Measurements from ENCODE around the gene TTC24.
"Not testable (repeated sequence)": the region's sequence is repeated elsewhere in the genome, so short reads cannot be mapped to it uniquely, and the experiment has no call there.

The TTC24 gene

DNA sequence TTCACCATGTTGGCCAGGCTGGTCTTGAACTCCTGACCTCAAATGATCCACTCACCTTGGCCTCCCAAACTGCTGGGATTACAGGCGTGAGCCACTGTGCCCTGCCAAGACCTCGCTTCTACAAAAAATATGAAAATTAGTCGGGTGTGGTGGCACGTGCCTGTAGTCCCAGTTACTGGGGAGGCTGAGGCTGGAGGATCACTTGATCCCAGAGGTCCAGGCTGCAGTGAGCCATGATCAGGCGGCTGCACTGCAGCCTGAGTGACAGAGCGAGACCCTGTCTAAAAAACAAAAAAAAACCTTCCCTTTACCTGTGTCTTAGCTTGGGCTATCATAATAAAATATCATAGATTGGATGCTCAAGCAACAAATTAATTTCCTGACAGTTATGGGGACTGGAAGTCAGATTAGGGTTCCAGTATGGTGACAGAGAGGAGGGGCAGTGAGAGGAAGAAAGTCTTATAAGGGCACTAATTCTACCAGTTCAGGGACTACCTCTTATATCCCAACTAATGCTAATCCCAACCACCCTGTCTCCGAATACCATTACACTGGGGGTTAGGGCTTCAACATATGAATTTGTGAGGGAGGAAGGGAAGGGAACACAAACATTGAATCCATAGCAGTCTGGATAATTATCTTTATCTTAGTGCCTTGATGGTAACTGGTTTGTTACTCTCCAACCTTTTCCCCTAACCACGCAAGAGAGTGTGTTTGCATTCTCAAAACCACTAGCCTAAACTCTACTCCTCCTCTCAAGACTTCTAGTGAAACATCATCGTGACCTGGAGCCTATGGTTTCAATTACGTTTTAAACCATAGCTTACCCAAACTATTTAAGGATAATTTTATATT, 11.0 kb downstream of the TTC24 start:
- no peak for DNase-seq

DNA sequence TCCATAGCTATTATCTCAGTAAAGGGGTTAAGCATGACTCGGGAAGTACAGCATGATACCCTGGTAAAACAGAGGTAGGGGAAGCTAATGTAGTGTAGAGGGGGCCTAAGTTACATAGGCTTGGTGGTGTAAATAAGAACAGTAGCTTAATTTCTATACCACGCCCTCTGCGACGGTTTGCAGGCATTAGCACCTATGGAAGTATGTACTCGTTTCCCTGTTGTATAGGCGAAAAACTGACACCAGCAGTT, 11.6 kb downstream of the TTC24 start:
- no peak for DNase-seq

DNA sequence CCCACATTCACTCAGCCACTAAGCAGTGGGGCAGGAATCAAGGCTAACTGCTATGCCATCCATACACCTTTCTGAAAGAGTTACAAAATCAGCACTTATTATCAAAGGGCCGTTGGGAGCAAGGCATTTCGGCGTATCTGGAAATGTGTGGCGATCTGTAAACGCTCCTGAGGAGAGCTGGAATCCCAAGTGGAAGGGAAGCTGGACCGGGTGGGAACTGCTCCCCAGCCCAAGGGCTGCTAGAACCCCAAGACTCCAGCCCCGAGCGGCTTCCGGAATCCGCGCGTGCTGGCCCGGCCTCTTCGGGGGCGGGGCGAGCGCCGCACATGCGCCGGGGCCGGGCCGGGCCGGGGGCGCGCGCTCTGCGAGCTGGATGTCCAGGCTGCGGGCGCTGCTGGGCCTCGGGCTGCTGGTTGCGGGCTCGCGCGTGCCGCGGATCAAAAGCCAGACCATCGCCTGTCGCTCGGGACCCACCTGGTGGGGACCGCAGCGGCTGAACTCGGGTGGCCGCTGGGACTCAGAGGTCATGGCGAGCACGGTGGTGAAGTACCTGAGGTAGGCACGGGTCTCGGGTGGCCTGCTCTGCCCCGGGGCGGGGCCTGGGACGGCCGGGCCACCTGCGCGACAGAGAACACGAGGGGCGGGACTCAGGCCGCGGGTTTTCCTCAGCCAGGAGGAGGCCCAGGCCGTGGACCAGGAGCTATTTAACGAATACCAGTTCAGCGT, 12.1 kb downstream of the TTC24 start, which contains the start of gene NAXE:
TSS of gene NAXE (plus strand) at position 345 of the 726 bp plus-strand sequence. CDS start at position 374, 29 bp downstream.
- peak; percentile 73 for DNase-seq

- DNase-seq = no peak
Measured at GRCh38 chr1:156592158-156592909, 12.8 kb downstream of the TTC24 start.

DNA sequence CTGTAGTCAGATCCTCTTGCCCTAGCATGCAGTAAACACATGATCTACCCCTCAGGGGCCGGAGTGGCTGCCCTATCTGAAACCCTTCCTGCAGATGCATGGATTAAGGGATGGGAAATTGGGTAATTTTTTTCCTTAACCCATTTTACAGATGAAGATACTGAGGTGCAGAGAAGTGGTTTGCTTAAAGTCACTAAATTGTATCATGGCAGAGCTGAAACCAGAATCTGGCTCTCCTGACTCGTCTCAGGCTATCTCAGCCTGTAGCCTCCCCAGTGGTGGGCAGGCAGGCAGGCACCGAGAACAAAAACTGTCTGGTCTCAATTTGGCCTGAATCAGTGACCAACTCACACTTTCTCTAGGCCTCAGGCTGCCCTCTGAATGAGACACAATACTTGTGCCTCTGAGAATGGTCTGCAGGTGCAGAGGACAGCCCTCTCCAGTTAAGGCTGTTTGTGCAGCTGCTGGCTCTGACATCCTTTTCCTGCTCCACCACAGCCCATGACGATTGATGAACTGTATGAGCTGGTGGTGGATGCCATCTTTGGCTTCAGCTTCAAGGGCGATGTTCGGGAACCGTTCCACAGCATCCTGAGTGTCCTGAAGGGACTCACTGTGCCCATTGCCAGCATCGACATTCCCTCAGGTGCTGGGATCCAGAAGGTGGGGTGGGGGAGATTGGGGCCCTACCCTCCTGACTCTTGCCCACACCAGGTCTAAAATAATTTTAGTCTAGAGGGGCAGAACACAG, 13.6 kb downstream of the TTC24 start:
- no peak for DNase-seq

- DNase-seq = no peak
Measured at GRCh38 chr1:156593661-156593989, 14.1 kb downstream of the TTC24 start.

DNA sequence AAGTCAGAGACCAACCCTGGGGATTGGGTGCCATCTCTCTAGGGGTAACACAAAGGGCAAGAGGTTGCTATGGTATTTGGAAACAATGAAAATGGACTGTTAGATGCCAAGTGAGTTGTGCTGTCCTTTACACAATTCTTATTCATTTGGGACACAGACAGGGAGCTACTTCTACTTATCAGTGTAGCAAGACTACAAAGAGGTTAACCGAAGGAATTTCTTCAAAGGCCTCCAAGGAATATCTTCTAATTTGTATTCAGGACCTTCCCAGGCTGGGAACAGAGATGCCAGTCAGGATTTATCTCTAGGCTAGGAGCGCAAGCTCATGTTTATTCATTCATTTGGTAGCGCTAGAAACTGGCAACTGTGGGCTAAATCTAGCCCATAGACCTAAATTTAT, 14.7 kb downstream of the TTC24 start:
- peak; percentile 13 for DNase-seq

- DNase-seq = no peak
Measured at GRCh38 chr1:156595016-156595415, 15.5 kb downstream of the TTC24 start.

- DNase-seq = no peak
Measured at GRCh38 chr1:156596426-156596825, 16.9 kb downstream of the TTC24 start.

GRCh38 chr1:156598125-156598524, 18.6 kb downstream of the TTC24 start:
- no peak for DNase-seq

GRCh38 chr1:156598731-156599432, 19.4 kb downstream of the TTC24 start:
- DNase-seq = no peak

DNA sequence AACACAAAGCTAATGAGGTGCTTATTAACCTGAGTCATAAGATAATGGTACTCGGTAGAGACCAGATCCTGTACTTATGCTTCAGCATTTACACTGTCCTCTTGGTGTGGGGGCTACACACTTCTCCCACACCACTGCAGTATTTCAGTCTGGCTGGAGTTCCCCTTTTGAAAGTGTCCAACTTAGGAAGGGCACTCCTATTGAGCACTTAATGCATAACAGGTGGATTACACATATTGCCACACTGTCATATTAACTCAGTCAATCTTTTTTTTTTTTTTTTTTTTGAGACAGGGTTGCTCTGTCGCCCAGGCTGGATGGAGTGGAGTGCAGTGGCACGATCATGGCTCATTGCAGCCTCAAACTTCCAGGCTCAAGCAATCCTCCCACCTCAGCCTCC, 20.3 kb downstream of the TTC24 start:
- no peak for DNase-seq

GRCh38 chr1:156600733-156601121, 21.2 kb downstream of the TTC24 start:
- no peak for DNase-seq

- peak; percentile 86 for DNase-seq
Measured at GRCh38 chr1:156601122-156601830, 21.8 kb downstream of the TTC24 start, which contains the start of gene GPATCH4. Gene GPATCH4 (minus strand): TSS chr1:156601479.

- DNase-seq = no peak
Measured at GRCh38 chr1:156601892-156602291, 22.4 kb downstream of the TTC24 start.

- peak; percentile 37 for DNase-seq
Measured at GRCh38 chr1:156602557-156602993, 23.1 kb downstream of the TTC24 start.

- DNase-seq = not testable (repeated sequence)
Measured at GRCh38 chr1:156607344-156607743, 27.8 kb downstream of the TTC24 start.

- peak; percentile 79 for DNase-seq
Measured at GRCh38 chr1:156608036-156608674, 28.6 kb downstream of the TTC24 start.

- DNase-seq = no peak
Measured at GRCh38 chr1:156608981-156609380, 29.5 kb downstream of the TTC24 start.

GRCh38 chr1:156610072-156610471, 30.5 kb downstream of the TTC24 start:
- not testable (repeated sequence) for DNase-seq

DNA sequence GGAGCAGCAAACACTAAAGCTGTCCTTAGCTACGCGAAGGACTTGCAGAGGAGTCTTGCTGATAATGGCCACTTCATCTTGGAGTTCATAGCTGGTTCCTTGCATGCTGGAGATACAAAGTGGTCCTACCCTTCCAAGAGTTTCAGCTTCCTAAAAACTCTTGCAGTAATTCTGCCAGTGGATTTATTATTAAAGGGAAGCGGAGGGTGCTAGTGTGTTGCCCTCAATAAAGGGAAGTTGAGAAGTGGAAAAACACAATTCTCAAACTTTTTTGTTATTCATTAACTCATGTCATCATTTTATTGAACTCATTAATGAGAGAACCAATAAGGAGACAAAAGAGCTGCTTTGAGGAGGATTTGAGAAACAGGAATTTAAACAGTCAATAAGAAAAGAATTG, 33.1 kb downstream of the TTC24 start:
- no peak for DNase-seq
